ENCODE data around the gene UGT8. TPM values are rescaled to one million over a fixed set of nuclear protein-coding genes. Genes with fewer than 3 reads are reported as not detected.
"Not testable (repeated sequence)": the region's sequence is repeated elsewhere in the genome, so short reads cannot be mapped to it uniquely, and the experiment has no call there.

Gene UGT8
- total RNA-seq, 3 donors from 2014 or later: 0.16 to 14.9 (median 3.9) TPM

DNA sequence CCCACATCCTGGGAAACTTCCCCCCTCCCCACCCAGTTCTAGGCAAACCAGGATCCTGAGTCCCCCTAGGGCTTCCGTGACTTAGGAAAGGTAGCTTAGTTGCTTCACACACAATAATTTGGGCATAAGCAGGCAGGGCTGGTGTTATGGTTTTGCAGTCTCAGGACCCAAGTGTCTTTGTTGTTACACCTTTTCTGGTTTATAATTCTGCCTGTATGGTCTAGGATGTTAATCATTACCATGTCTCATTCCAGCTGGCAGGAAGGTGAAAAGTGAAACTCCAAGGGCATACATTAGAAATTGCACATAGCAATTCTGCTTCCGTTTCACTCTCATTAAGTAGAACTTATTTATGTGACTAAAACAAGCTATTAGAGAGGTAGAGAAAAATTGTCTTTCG is 16.8 kb downstream of the UGT8 start:
- intact Hi-C loops (cut with DNase I; ENCODE audit: low total_unique reads): loop anchor here (5.0 kb wide), 1 partner anchor 1268 kb away; no protein-coding TSS in a partner anchor
- H3K4me3 ChIP-seq: no peak overlapping the region
- H3K36me3 ChIP-seq: no peaks in the 10 kb centered on the region

DNA sequence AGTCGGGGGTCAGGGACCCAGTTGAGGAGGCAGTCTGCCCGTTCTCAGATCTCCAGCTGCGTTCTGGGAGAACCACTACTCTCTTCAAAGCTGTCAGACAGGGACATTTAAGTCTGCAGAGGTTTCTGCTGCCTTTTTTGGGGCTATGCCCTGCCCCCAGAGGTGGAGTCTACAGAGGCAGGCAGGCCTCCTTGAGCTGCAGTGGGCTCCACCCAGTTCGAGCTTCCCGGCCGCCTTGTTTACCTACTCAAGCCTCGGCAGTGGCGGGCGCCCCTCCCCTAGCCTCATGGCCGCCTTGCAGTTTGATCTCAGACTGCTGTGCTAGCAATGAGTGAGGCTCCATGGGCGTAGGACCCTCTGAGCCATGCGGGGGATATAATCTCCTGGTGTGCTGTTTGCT is 17.4 kb downstream of the UGT8 start:
- H3K9me3 ChIP-seq; H3K4me1 ChIP-seq; H3K27ac ChIP-seq; H3K36me3 ChIP-seq; H3K27me3 ChIP-seq; H3K4me3 ChIP-seq; DNase-seq (ENCODE audit: low spot score in 2 of 2): not testable (repeated sequence)
- intact Hi-C loops (cut with DNase I; ENCODE audit: low total_unique reads): loop anchor here (5.0 kb wide), 1 partner anchor 1269 kb away; no protein-coding TSS in a partner anchor

More for the DNA sequence above, 16.8 kb downstream of the UGT8 start:
- Histone ChIP-seq H3K9me3 (no peaks in the 10 kb centered on the region), H3K27ac (no peak overlapping the region), H3K4me1 (no peaks in the 10 kb centered on the region), H3K27me3 (no peaks in the 10 kb centered on the region)
- no peak for DNase-seq (ENCODE audit: low spot score in 2 of 2)
- TF ChIP-seq POLR2AphosphoS5 (IDR thresholded peaks at IDR 0.05): no peak
- no peak for TF ChIP-seq POLR2A (IDR thresholded peaks at IDR 0.05)
- TF ChIP-seq, protein P1, sequence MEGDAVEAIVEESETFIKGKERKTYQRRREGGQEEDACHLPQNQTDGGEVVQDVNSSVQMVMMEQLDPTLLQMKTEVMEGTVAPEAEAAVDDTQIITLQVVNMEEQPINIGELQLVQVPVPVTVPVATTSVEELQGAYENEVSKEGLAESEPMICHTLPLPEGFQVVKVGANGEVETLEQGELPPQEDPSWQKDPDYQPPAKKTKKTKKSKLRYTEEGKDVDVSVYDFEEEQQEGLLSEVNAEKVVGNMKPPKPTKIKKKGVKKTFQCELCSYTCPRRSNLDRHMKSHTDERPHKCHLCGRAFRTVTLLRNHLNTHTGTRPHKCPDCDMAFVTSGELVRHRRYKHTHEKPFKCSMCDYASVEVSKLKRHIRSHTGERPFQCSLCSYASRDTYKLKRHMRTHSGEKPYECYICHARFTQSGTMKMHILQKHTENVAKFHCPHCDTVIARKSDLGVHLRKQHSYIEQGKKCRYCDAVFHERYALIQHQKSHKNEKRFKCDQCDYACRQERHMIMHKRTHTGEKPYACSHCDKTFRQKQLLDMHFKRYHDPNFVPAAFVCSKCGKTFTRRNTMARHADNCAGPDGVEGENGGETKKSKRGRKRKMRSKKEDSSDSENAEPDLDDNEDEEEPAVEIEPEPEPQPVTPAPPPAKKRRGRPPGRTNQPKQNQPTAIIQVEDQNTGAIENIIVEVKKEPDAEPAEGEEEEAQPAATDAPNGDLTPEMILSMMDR (IDR thresholded peaks at IDR 0.05): no peak

GRCh38 chr4:114626196-114626595 is 27.6 kb downstream of the UGT8 start:
- H3K27me3 ChIP-seq: no peaks in the 10 kb centered on the region
- no peaks in the 10 kb centered on the region for H3K9me3 ChIP-seq
- H3K4me3 ChIP-seq: no peak overlapping the region
- H3K4me1 ChIP-seq: no peaks in the 10 kb centered on the region
- DNase-seq (ENCODE audit: low spot score in 2 of 2): no peak
- no peaks in the 10 kb centered on the region for H3K36me3 ChIP-seq
- intact Hi-C loops (cut with DNase I; ENCODE audit: low total_unique reads): no loop called here
- no peak for TF ChIP-seq POLR2A (IDR thresholded peaks at IDR 0.05)
- TF ChIP-seq, protein P1 (IDR thresholded peaks at IDR 0.05): no peak
- TF ChIP-seq POLR2AphosphoS5 (IDR thresholded peaks at IDR 0.05): no peak
- H3K27ac ChIP-seq: no peak overlapping the region

- H3K9me3 ChIP-seq: no peaks in the 10 kb centered on the region
- TF ChIP-seq, protein P1 (IDR thresholded peaks at IDR 0.05): no peak
- TF ChIP-seq POLR2AphosphoS5 (IDR thresholded peaks at IDR 0.05): no peak
- no peak for TF ChIP-seq POLR2A (IDR thresholded peaks at IDR 0.05)
- intact Hi-C loops (cut with DNase I; ENCODE audit: low total_unique reads): no loop called here
Observed at GRCh38 chr4:114636192-114636935, 37.8 kb downstream of the UGT8 start.

DNA sequence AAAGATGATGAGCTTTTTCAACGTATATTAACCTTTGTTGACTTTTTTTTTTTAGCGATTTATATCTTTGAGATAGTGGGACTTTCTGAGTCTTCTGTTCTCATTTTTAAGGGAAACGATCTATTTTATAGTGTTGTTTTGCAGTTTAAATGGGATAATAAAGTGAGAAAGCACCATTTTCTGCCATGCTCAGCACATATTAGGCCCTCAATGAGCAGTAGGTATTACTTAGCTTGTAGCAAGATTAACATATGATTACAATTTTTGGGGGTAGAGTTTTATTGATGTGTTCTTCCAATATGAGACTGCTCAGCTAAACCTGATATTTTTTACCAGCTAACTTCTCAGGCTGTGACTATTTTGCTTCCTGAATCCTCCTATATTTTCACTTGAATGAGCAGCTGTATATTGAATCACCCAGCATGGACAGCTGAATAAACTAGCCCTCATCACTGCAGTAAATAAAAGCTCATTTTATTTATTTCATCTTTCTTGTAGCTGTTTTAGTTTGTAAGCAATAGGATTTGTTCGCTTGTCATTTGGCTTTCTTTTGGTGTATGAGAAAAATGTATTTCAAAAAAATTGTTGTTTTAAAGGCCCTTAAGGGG is 43.7 kb downstream of the UGT8 start:
- Histone ChIP-seq H3K9me3 (no peaks in the 10 kb centered on the region), H3K27me3 (no peaks in the 10 kb centered on the region), H3K4me3 (no peak overlapping the region), H3K4me1 (no peaks in the 10 kb centered on the region), H3K27ac (no peak overlapping the region), H3K36me3 (no peaks in the 10 kb centered on the region)
- DNase-seq (ENCODE audit: low spot score in 2 of 2): no peak
- TF ChIP-seq POLR2A (IDR thresholded peaks at IDR 0.05): no peak
- no peak for TF ChIP-seq POLR2AphosphoS5 (IDR thresholded peaks at IDR 0.05)
- TF ChIP-seq, protein P1 (IDR thresholded peaks at IDR 0.05): no peak
- intact Hi-C loops (cut with DNase I; ENCODE audit: low total_unique reads): loop anchor here (10.0 kb wide), 1 partner anchor 547 kb away; no protein-coding TSS in a partner anchor

More at GRCh38 chr4:114636192-114636935, 37.8 kb downstream of the UGT8 start:
- H3K4me1 ChIP-seq: no peaks in the 10 kb centered on the region
- no peak for DNase-seq (ENCODE audit: low spot score in 2 of 2)
- no peak overlapping the region for H3K4me3 ChIP-seq
- no peak overlapping the region for H3K27ac ChIP-seq
- H3K27me3 ChIP-seq: no peaks in the 10 kb centered on the region
- H3K36me3 ChIP-seq: no peaks in the 10 kb centered on the region
